Neuronal stem cell (in vitro differentiated cells): ENCODE data around the gene TMEM101.

Source experiments
- DNase-seq: peaks from one replicate; pipeline ENCODE4 v3.0.0-alpha.2; 2013; ENCODE audit warnings: low spot score
- H2AFZ ChIP-seq: one replicate; pipeline ENCODE4 v1.6.1; 2013; ENCODE audit warnings: mild to moderate bottlenecking, low read length, inconsistent platforms
- H2AK5ac ChIP-seq: 2 replicates; pipeline ENCODE4 v1.6.1; 2013; ENCODE audit warnings: low read depth, mild to moderate bottlenecking, inconsistent platforms, low read length, moderate library complexity, mixed read lengths
- H2BK120ac ChIP-seq: 2 replicates; pipeline ENCODE4 v1.6.1; 2013; ENCODE audit warnings: low read depth, mild to moderate bottlenecking, inconsistent platforms, low read length, moderate library complexity, mixed read lengths
- H2BK12ac ChIP-seq: one replicate; pipeline ENCODE4 v1.6.1; 2013; ENCODE audit warnings: low read length, inconsistent platforms
- H2BK15ac ChIP-seq: 2 replicates; pipeline ENCODE4 v1.6.1; 2013; ENCODE audit warnings: mild to moderate bottlenecking, low read length, inconsistent platforms, mixed read lengths
- H2BK5ac ChIP-seq: one replicate; pipeline ENCODE4 v1.6.1; 2013; ENCODE audit warnings: inconsistent platforms, mild to moderate bottlenecking, low read length, moderate library complexity
- H3K14ac ChIP-seq: one replicate; pipeline ENCODE4 v1.6.1; 2013; ENCODE audit warnings: low read length, inconsistent platforms
- H3K18ac ChIP-seq: 2 replicates; pipeline ENCODE4 v1.6.1; 2013; ENCODE audit warnings: low read length, inconsistent platforms
- H3K23ac ChIP-seq: 2 replicates; pipeline ENCODE4 v1.6.1; 2013; ENCODE audit warnings: low read depth, mild to moderate bottlenecking, mixed read lengths, low read length, inconsistent platforms; ENCODE audit not compliant: poor library complexity
- H3K27ac ChIP-seq: replicated peaks from 3 replicates; pipeline ENCODE4 v1.5.1; 2013; ENCODE audit warnings: low read length, inconsistent platforms
- H3K27me3 ChIP-seq, 3 experiments: 2 replicates each; pipeline ENCODE4 v1.6.1; 2013; ENCODE audit warnings: low read length in 3 of 3, mild to moderate bottlenecking in 2 of 3, inconsistent platforms in 1 of 3, low read depth in 1 of 3, mixed read lengths in 1 of 3, moderate library complexity in 1 of 3; ENCODE audit not compliant: control insufficient read depth in 3 of 3, insufficient read depth in 3 of 3
- H3K36me3 ChIP-seq, 2 donors: replicated peaks in 1 of 2; 2 replicates each; pipeline ENCODE4 v1.6.1; 2013; ENCODE audit warnings: low read length in 2 of 2; ENCODE audit not compliant: control insufficient read depth in 2 of 2, insufficient read depth in 2 of 2
- H3K4ac ChIP-seq: 2 replicates; pipeline ENCODE4 v1.6.1; 2013; ENCODE audit warnings: inconsistent platforms, mild to moderate bottlenecking, low read length, moderate library complexity
- H3K4me1 ChIP-seq, 2 donors: 1 replicate in 1 of 2; 2 replicates in 1 of 2; pipeline ENCODE4 v1.6.1; 2013; ENCODE audit warnings: low read length in 2 of 2, low read depth in 1 of 2; ENCODE audit not compliant: control insufficient read depth in 2 of 2, insufficient read depth in 1 of 2
- H3K4me2 ChIP-seq: one replicate; pipeline ENCODE4 v1.6.1; 2013; ENCODE audit warnings: mild to moderate bottlenecking, low read length, inconsistent platforms; ENCODE audit not compliant: insufficient read depth, poor library complexity, severe bottlenecking
- H3K4me3 ChIP-seq, 2 donors: 2 replicates each; pipeline ENCODE4 v1.5.1; 2013; ENCODE audit warnings: low read length in 2 of 2, mild to moderate bottlenecking in 2 of 2, inconsistent platforms in 1 of 2, moderate library complexity in 1 of 2
- H3K79me1 ChIP-seq: one replicate; pipeline ENCODE4 v1.6.1; 2013; ENCODE audit warnings: low read depth, mild to moderate bottlenecking, inconsistent platforms, low read length, moderate library complexity
- H3K9ac ChIP-seq: one replicate; pipeline ENCODE4 v1.6.1; 2013; ENCODE audit warnings: mild to moderate bottlenecking, low read depth, low read length, inconsistent platforms; ENCODE audit not compliant: poor library complexity
- H3K9me3 ChIP-seq, 2 donors: replicated peaks in 1 of 2; 2 replicates each; pipeline versions ENCODE3 to v1.6.1; 2013; ENCODE audit warnings: low read length in 2 of 2, mild to moderate bottlenecking in 2 of 2, inconsistent platforms in 1 of 2, low read depth in 1 of 2, mixed read lengths in 1 of 2, moderate library complexity in 1 of 2; ENCODE audit not compliant: control insufficient read depth in 2 of 2, insufficient read depth in 1 of 2
- H4K8ac ChIP-seq: one replicate; pipeline ENCODE4 v1.6.1; 2013; ENCODE audit warnings: low read depth, mild to moderate bottlenecking, inconsistent platforms, low read length, moderate library complexity
- H4K91ac ChIP-seq: one replicate; pipeline ENCODE4 v1.6.1; 2013; ENCODE audit warnings: low read length, low read depth, mild to moderate bottlenecking, inconsistent platforms; ENCODE audit not compliant: poor library complexity
- WGBS, 2 donors: extraction: QIAGEN DNeasy Blood & Tissue Kit; methylation state at CpG; one replicate each; pipeline ENCODE4 v1.1.7; 2013; ENCODE audit warnings: missing lambda C conversion rate in 2 of 2, mixed read lengths in 1 of 2; ENCODE audit not compliant: insufficient read length in 2 of 2, insufficient replicate concordance in 1 of 2; ENCODE audit errors: extremely low coverage in 2 of 2; 5-methylcytosine and 5-hydroxymethylcytosine counted together

The TMEM101 gene

GRCh38 chr17:43979011-43979410 is 35.8 kb downstream of the TMEM101 start:
- Histone ChIP-seq H3K18ac (no peak overlapping the region), H3K36me3 (no peaks in the 10 kb centered on the region)

DNA sequence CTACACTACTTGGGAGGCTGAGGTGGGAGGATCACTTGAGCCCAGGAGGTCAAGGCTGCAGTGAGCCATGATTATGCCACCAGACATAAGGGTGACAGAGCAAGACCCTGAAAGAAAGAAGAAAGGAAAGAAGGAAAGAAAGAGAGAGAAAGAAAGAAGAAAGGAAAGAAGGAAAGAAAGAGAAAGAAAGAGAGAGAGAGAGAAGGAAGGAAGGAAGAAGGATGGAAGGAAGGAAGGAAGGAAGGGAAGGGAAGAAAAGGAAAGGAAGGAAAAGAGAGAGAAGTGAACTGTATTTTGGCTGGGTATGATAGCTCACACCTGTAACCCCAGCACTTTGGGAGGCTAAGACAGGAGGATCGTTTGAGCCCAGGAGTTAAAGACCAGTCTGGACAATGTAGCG is 36.7 kb downstream of the TMEM101 start:
- Histone ChIP-seq H2AK5ac (no peak overlapping the region), H3K18ac (no peak overlapping the region), H2BK120ac (no peak overlapping the region), H3K4ac (no peak overlapping the region), H3K79me1 (no peaks in the 10 kb centered on the region), H3K36me3 (no peaks in the 10 kb centered on the region), H2BK5ac (no peak overlapping the region), H3K23ac (no peak overlapping the region), H3K14ac (no peak overlapping the region), H2BK15ac (no peak overlapping the region), H3K27me3 (peaks cover 0 to 54% (median 10%) of the 10 kb centered on the region in 3 experiments), H3K9ac (no peak overlapping the region), H2BK12ac (no peak overlapping the region), H3K4me3 (no peak overlapping the region), H2AFZ (no peak overlapping the region), H3K4me1 (peaks cover 3% of the 10 kb centered on the region in 2 donors), H3K27ac (no peak overlapping the region), H3K9me3 (no peaks in the 10 kb centered on the region), H4K8ac (no peak overlapping the region), H4K91ac (no peak overlapping the region), H3K4me2 (no peak overlapping the region)
- no CpG with 5 or more reads among the region's 2 CpGs for WGBS, 2 donors
- no peak for DNase-seq

More at GRCh38 chr17:43979011-43979410, 35.8 kb downstream of the TMEM101 start:
- no peak for DNase-seq
- Histone ChIP-seq H3K4me1 (peaks cover 4% of the 10 kb centered on the region in 2 donors), H2BK15ac (no peak overlapping the region), H2AK5ac (no peak overlapping the region), H3K4me2 (no peak overlapping the region), H3K4ac (no peak overlapping the region), H2BK120ac (no peak overlapping the region), H3K14ac (no peak overlapping the region), H3K9ac (no peak overlapping the region), H3K23ac (no peak overlapping the region), H4K91ac (no peak overlapping the region), H4K8ac (no peak overlapping the region), H2BK12ac (no peak overlapping the region), H2BK5ac (no peak overlapping the region), H3K4me3 (no peak overlapping the region), H3K27me3 (peaks cover 2 to 62% (median 18%) of the 10 kb centered on the region in 3 experiments), H3K79me1 (no peaks in the 10 kb centered on the region), H3K9me3 (no peaks in the 10 kb centered on the region), H3K27ac (no peak overlapping the region), H2AFZ (no peak overlapping the region)
- WGBS, 2 donors: no CpG with 5 or more reads among the region's 7 CpGs

- DNase-seq: no peak
- Histone ChIP-seq H3K4me2 (no peak overlapping the region), H4K8ac (no peak overlapping the region), H3K27me3 (peaks cover 0 to 45% (median 3%) of the 10 kb centered on the region in 3 experiments), H3K4ac (no peak overlapping the region), H3K27ac (no peak overlapping the region), H3K14ac (no peak overlapping the region), H2BK12ac (no peak overlapping the region), H3K4me3 (no peak overlapping the region), H3K18ac (no peak overlapping the region), H4K91ac (no peak overlapping the region), H2AK5ac (no peak overlapping the region), H3K4me1 (peaks cover 3% of the 10 kb centered on the region in 2 donors), H2AFZ (no peak overlapping the region), H2BK5ac (no peak overlapping the region), H2BK120ac (no peak overlapping the region), H3K79me1 (no peaks in the 10 kb centered on the region), H3K23ac (no peak overlapping the region), H3K9me3 (no peaks in the 10 kb centered on the region), H3K36me3 (no peaks in the 10 kb centered on the region), H3K9ac (no peak overlapping the region), H2BK15ac (no peak overlapping the region)
- WGBS, 2 donors: 100% methylated on average over 1 of the region's 9 CpGs; no CpG with 5 or more reads in 1 of the 2 donors
These were observed 37.6 kb downstream of the TMEM101 start for GRCh38 chr17:43976963-43977837.

- H4K91ac ChIP-seq: no peak overlapping the region
- H3K18ac ChIP-seq: no peak overlapping the region
- no peak overlapping the region for H3K14ac ChIP-seq
- H3K9ac ChIP-seq: no peak overlapping the region
- no peak overlapping the region for H3K27ac ChIP-seq
- WGBS, 2 donors: no CpG with 5 or more reads among the region's 27 CpGs
- H3K23ac ChIP-seq: no peak overlapping the region
- H2BK120ac ChIP-seq: no peak overlapping the region
- no peak overlapping the region for H3K4me2 ChIP-seq
- no peaks in the 10 kb centered on the region for H3K9me3 ChIP-seq
- H3K36me3 ChIP-seq: no peaks in the 10 kb centered on the region
- peaks cover 3% of the 10 kb centered on the region in 2 donors for H3K4me1 ChIP-seq
- H2BK12ac ChIP-seq: no peak overlapping the region
- no peaks in the 10 kb centered on the region for H3K79me1 ChIP-seq
- H2BK5ac ChIP-seq: no peak overlapping the region
- no peak overlapping the region for H2AFZ ChIP-seq
- H3K4me3 ChIP-seq: no peak overlapping the region
- no peak overlapping the region for H2AK5ac ChIP-seq
- no peak for DNase-seq
- H4K8ac ChIP-seq: no peak overlapping the region
- peaks cover 0 to 36% (median 0%) of the 10 kb centered on the region in 3 experiments for H3K27me3 ChIP-seq
- H3K4ac ChIP-seq: no peak overlapping the region
- H2BK15ac ChIP-seq: no peak overlapping the region
These were observed 38.9 kb downstream of the TMEM101 start for GRCh38 chr17:43975898-43976297.
